SK-N-SH (cell line): ENCODE data around the gene TROAP. TPM values are rescaled to one million over a fixed set of nuclear protein-coding genes. Genes with fewer than 3 reads are reported as not detected.
"Not testable (repeated sequence)": the region's sequence is repeated elsewhere in the genome, so short reads cannot be mapped to it uniquely, and the experiment has no call there.

ENCODE experiments used
- CTCF ChIA-PET: fragments of 300-600, 350-600 bp; formaldehyde crosslinking; extraction: SDS; loops from one replicate; lab custom pipeline; 2021; lab: Yijun Ruan, JAX
- POLR2A ChIA-PET: fragments of 350-600 bp; sonication (Branson Sonifier 250); formaldehyde crosslinking; extraction: SDS; loops from one replicate; lab custom pipeline; 2020; ENCODE audit warnings: antibody characterized with exemption, inconsistent platforms; lab: Yijun Ruan, JAX
- DNase-seq: peaks from one replicate; pipeline ENCODE4 v3.0.0; 2012
- H2AFZ ChIP-seq: fragments of 200-600 bp; sonication (generic); 2 replicates; pipeline ENCODE4 v1.8.1; 2016; ENCODE audit warnings: antibody characterized with exemption, mild to moderate bottlenecking, low read depth
- H3F3A ChIP-seq: fragments of 200-600 bp; sonication (generic); replicated peaks from 2 replicates; pipeline ENCODE3; 2016; ENCODE audit warnings: antibody characterized with exemption, mild to moderate bottlenecking; ENCODE audit not compliant: insufficient read depth
- H3K27ac ChIP-seq, 2 experiments: fragments of 200-500 bp in 1 of 2; fragments of 200-600 bp in 1 of 2; sonication (Bioruptor generic) in 1 of 2; sonication (generic), shearing (Covaris generic) in 1 of 2; 2 replicates each; pipeline versions ENCODE4 v1.5.1 to v1.6.1; 2014 to 2016; ENCODE audit warnings: low read depth in 2 of 2, inconsistent platforms in 1 of 2, low read length in 1 of 2, mild to moderate bottlenecking in 1 of 2, mixed read lengths in 1 of 2
- H3K27me3 ChIP-seq: fragments of 200-600 bp; sonication (generic), shearing (Covaris generic); 2 replicates; pipeline ENCODE4 v1.6.1; 2016; ENCODE audit warnings: mixed run types; ENCODE audit not compliant: insufficient read depth
- H3K36me3 ChIP-seq, 2 experiments: fragments of 200-500 bp in 1 of 2; fragments of 200-600 bp in 1 of 2; sonication (Bioruptor generic) in 1 of 2; sonication (generic) in 1 of 2; replicated peaks in 1 of 2; 2 replicates each; pipeline versions ENCODE3 to v1.5.1; 2014 to 2016; ENCODE audit warnings: low read length in 1 of 2, mild to moderate bottlenecking in 1 of 2; ENCODE audit not compliant: insufficient read depth in 2 of 2, control insufficient read depth in 1 of 2
- H3K4me1 ChIP-seq, 2 experiments: fragments of 200-500 bp in 1 of 2; fragments of 200-600 bp in 1 of 2; sonication (Bioruptor generic) in 1 of 2; sonication (generic), shearing (Covaris generic) in 1 of 2; 2 replicates each; pipeline versions ENCODE4 v1.5.1 to v1.6.1; 2014 to 2016; ENCODE audit warnings: low read depth in 1 of 2, low read length in 1 of 2, mixed run types in 1 of 2; ENCODE audit not compliant: insufficient read depth in 2 of 2, control insufficient read depth in 1 of 2
- H3K4me2 ChIP-seq: fragments of 200-600 bp; sonication (generic), shearing (Covaris generic); 2 replicates; pipeline ENCODE4 v1.6.1; 2017; ENCODE audit warnings: mixed run types
- H3K4me3 ChIP-seq, 2 experiments: fragments of 200-500 bp in 1 of 2; fragments of 200-600 bp in 1 of 2; sonication (Bioruptor generic) in 1 of 2; sonication (generic), shearing (Covaris generic) in 1 of 2; 2 replicates each; pipeline versions ENCODE4 v1.5.1 to v1.8.1; 2014 to 2016; ENCODE audit warnings: low read depth in 2 of 2, inconsistent platforms in 1 of 2, low read length in 1 of 2, mild to moderate bottlenecking in 1 of 2, mixed read lengths in 1 of 2, moderate library complexity in 1 of 2
- H3K79me2 ChIP-seq: fragments of 200-600 bp; sonication (generic); 2 replicates; pipeline ENCODE4 v1.8.1; 2017; ENCODE audit warnings: mild to moderate bottlenecking; ENCODE audit not compliant: insufficient read depth
- H3K9ac ChIP-seq: fragments of 200-600 bp; sonication (generic); 2 replicates; pipeline ENCODE4 v1.6.1; 2017; ENCODE audit warnings: mixed run types
- H3K9me2 ChIP-seq: fragments of 200-600 bp; sonication (generic); 2 replicates; pipeline ENCODE4 v1.6.1; 2017; ENCODE audit warnings: mixed run types
- H3K9me3 ChIP-seq: fragments of 200-600 bp; sonication (generic); 2 replicates; pipeline ENCODE4 v1.6.1; 2017; ENCODE audit warnings: mixed run types, mild to moderate bottlenecking, moderate library complexity
- H4K20me1 ChIP-seq: fragments of 200-600 bp; sonication (generic); 2 replicates; pipeline ENCODE4 v1.6.1; 2017; ENCODE audit warnings: mild to moderate bottlenecking, mixed run types; ENCODE audit not compliant: insufficient read depth
- FOXM1 ChIP-seq: IDR thresholded peaks from 2 replicates; pipeline ENCODE4 v1.4.0; 2012; ENCODE audit warnings: low read depth, mild to moderate bottlenecking
- JUND ChIP-seq: IDR thresholded peaks from 2 replicates; pipeline ENCODE4 v1.4.0; 2012
- MEF2A ChIP-seq: IDR thresholded peaks from 2 replicates; pipeline ENCODE4 v1.4.0; 2012; ENCODE audit warnings: low read depth, borderline replicate concordance
- TCF12 ChIP-seq: IDR thresholded peaks from 2 replicates; pipeline ENCODE4 v1.4.0; 2012
- USF2 ChIP-seq: fragments of 150-350 bp; IDR thresholded peaks from 2 replicates; pipeline ENCODE4 v1.6.1; 2017; ENCODE audit warnings: antibody characterized with exemption, low read length, low read depth, borderline replicate concordance
- YY1 ChIP-seq: IDR thresholded peaks from 2 replicates; pipeline ENCODE4 v1.4.0; 2012; ENCODE audit warnings: low read depth, mild to moderate bottlenecking
- WGBS: methylation state at CpG from one replicate; pipeline ENCODE4 v1.1.6; 2017; ENCODE audit warnings: low lambda C conversion rate; 5-methylcytosine and 5-hydroxymethylcytosine counted together
- polyA plus RNA-seq, 3 experiments: library from polyadenylated mRNA; depleted of rRNA; stranded (reverse); fragments of >200 nt; gene quantifications; 2 replicates each; pipeline ENCODE4 v1.2.3, GENCODE V29; 2012
- TF ChIP-seq, protein P1 (sequence below): fragments of 150-350 bp; IDR thresholded peaks from 2 replicates; pipeline ENCODE4 v1.6.1; 2016; ENCODE audit warnings: mild to moderate bottlenecking, low read depth, low read length
- TF ChIP-seq, protein P2 (sequence below): IDR thresholded peaks from 2 replicates; pipeline ENCODE4 v1.4.0; 2012; ENCODE audit warnings: low read depth, borderline replicate concordance

TROAP gene
- polyA plus RNA-seq, 1 of the 3 experiments (the other 2 are of a cell fraction) = 26.2 TPM

- peaks cover 100% of the 10 kb centered on the region for H3K79me2 ChIP-seq
- CTCF ChIA-PET = interaction anchor here (0.7 to 3.7 kb wide), 3 partner anchors 17 to 137 kb away, joined by 3 to 12 read pairs (median 4); no protein-coding TSS in a partner anchor
- no peaks in the 10 kb centered on the region for H3K27me3 ChIP-seq
- TF ChIP-seq, protein P1, sequence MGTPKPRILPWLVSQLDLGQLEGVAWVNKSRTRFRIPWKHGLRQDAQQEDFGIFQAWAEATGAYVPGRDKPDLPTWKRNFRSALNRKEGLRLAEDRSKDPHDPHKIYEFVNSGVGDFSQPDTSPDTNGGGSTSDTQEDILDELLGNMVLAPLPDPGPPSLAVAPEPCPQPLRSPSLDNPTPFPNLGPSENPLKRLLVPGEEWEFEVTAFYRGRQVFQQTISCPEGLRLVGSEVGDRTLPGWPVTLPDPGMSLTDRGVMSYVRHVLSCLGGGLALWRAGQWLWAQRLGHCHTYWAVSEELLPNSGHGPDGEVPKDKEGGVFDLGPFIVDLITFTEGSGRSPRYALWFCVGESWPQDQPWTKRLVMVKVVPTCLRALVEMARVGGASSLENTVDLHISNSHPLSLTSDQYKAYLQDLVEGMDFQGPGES = no peak
- TF ChIP-seq, all 33 proteins: peak for 0
- H3F3A ChIP-seq = no peaks in the 10 kb centered on the region
- no peak overlapping the region for H3K9ac ChIP-seq
- no peaks in the 10 kb centered on the region for H3K9me3 ChIP-seq
- peaks cover 93% of the 10 kb centered on the region for H4K20me1 ChIP-seq
- H3K4me3 ChIP-seq = no peak overlapping the region; a peak in 1 of 4 replicates
- no peaks in the 10 kb centered on the region for H3K4me1 ChIP-seq
- POLR2A ChIA-PET = interaction anchor here (1.2 kb wide), 1 partner anchor 8 kb away, joined by 3 read pairs; the partner anchor contains the start of gene SPATS2
- peaks cover 0 to 34% of the 10 kb centered on the region in 2 experiments for H3K36me3 ChIP-seq
- DNase-seq = no peak
- no peaks in the 10 kb centered on the region for H3K9me2 ChIP-seq
- H2AFZ ChIP-seq = no peak overlapping the region
- H3K27ac ChIP-seq = no peak overlapping the region
- H3K4me2 ChIP-seq = no peak overlapping the region
- 90% methylated on average over 1 of the region's 1 CpG for WGBS
Measured at GRCh38 chr12:49375406-49375805, 52.4 kb downstream of the TROAP start.

- TF ChIP-seq TCF12 (no peak), YY1 (no peak), MEF2A (no peak), USF2 (no peak), JUND (no peak), FOXM1 (no peak)
- TF ChIP-seq, protein P2, sequence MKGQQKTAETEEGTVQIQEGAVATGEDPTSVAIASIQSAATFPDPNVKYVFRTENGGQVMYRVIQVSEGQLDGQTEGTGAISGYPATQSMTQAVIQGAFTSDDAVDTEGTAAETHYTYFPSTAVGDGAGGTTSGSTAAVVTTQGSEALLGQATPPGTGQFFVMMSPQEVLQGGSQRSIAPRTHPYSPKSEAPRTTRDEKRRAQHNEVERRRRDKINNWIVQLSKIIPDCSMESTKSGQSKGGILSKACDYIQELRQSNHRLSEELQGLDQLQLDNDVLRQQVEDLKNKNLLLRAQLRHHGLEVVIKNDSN = no peak
- TF ChIP-seq, all 33 proteins: peak for 0
- no peak overlapping the region for H3K4me3 ChIP-seq
- no peak overlapping the region for H3K9ac ChIP-seq
- H3F3A ChIP-seq = peaks cover 10% of the 10 kb centered on the region
- H2AFZ ChIP-seq = no peak overlapping the region
- H3K4me2 ChIP-seq = no peak overlapping the region
- ChIA-PET POLR2A (interaction anchor here (0.8 kb wide), 1 partner anchor 9 kb away, joined by 3 read pairs; no protein-coding TSS in a partner anchor), CTCF (interaction anchor here (0.8 to 3.7 kb wide), 5 partner anchors 9 to 203 kb away, joined by 3 to 12 read pairs (median 5); partner anchors contain the start of gene DNAJC22)
- peaks cover 0 to 18% of the 10 kb centered on the region in 2 experiments for H3K36me3 ChIP-seq
- peaks cover 0 to 11% of the 10 kb centered on the region in 2 experiments; a peak in 1 of 4 replicates for H3K4me1 ChIP-seq
- no peak for DNase-seq
- peaks cover 100% of the 10 kb centered on the region for H3K79me2 ChIP-seq
- no peaks in the 10 kb centered on the region for H3K27me3 ChIP-seq
- no peaks in the 10 kb centered on the region for H3K9me3 ChIP-seq
- no peaks in the 10 kb centered on the region for H3K9me2 ChIP-seq
- 83% methylated on average over 2 of the region's 2 CpGs for WGBS
- no peak overlapping the region for H3K27ac ChIP-seq
- peaks cover 92% of the 10 kb centered on the region for H4K20me1 ChIP-seq
Measured at GRCh38 chr12:49377386-49377785, 54.3 kb downstream of the TROAP start.

DNA sequence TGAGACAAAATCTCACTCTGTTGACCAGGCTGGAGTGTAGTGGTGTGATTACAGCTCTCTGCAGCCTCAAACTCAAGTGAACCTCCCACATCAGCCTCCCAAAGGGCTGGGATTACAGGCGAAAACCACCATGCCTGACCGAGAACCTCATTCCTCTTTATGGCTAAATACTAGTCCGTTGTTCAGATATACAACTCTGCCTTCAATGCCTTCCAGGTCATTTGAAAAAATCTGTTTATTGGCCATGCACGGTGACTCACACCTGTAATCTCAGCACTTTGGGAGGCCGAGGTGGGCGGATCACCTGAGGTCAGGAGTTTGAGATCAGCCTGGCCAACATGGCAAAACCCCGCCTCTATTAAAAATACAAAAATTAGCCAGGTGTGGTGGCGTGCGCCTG, 57.1 kb downstream of the TROAP start:
- peaks cover 0 to 20% of the 10 kb centered on the region in 2 experiments for H3K36me3 ChIP-seq
- H3K27ac ChIP-seq, H2AFZ ChIP-seq, H3K9me2 ChIP-seq, H3K4me2 ChIP-seq, POLR2A ChIA-PET, DNase-seq, H3K4me3 ChIP-seq, CTCF ChIA-PET, H3K27me3 ChIP-seq, H3K9me3 ChIP-seq, H3K9ac ChIP-seq: not testable (repeated sequence)
- H3K4me1 ChIP-seq = peaks cover 0 to 11% of the 10 kb centered on the region in 2 experiments; a peak in 1 of 4 replicates
- peaks cover 92% of the 10 kb centered on the region for H4K20me1 ChIP-seq
- H3F3A ChIP-seq = peaks cover 15% of the 10 kb centered on the region
- peaks cover 100% of the 10 kb centered on the region for H3K79me2 ChIP-seq
- 97% methylated on average over 9 of the region's 9 CpGs for WGBS

Other genes with a start within 250 kb of the TROAP start
- 0.08 and 0.13 TPM in 2 replicates for gene DHH, start 228.5 kb upstream of the TROAP start, polyA plus RNA-seq (2012; rRNA removed)
- gene LMBR1L, start 212.4 kb upstream of the TROAP start, polyA plus RNA-seq (2012; rRNA removed) = 43.0 and 61.4 TPM in 2 replicates
- 2,454 and 2,856 TPM in 2 replicates for gene TUBA1B, start 191.9 kb upstream of the TROAP start, polyA plus RNA-seq (2012; rRNA removed)
- 1,427 and 1,906 TPM in 2 replicates for gene TUBA1A, start 134.2 kb upstream of the TROAP start, polyA plus RNA-seq (2012; rRNA removed)
- 3.3 and 4.6 TPM in 2 replicates for gene TUBA1C, start 58.2 kb upstream of the TROAP start, polyA plus RNA-seq (2012; rRNA removed)
- gene PRPH, start 28.1 kb upstream of the TROAP start, polyA plus RNA-seq (2012; rRNA removed) = 1.7 and 1.9 TPM in 2 replicates
- gene C1QL4, start 13.9 kb downstream of the TROAP start, polyA plus RNA-seq (2012; rRNA removed) = 9.8 and 14.6 TPM in 2 replicates
- 4.5 and 5.3 TPM in 2 replicates for gene DNAJC22, start 23.6 kb downstream of the TROAP start, polyA plus RNA-seq (2012; rRNA removed)
- 72.9 and 90.2 TPM in 2 replicates for gene SPATS2, start 44.2 kb downstream of the TROAP start, polyA plus RNA-seq (2012; rRNA removed)
- 3.2 and 3.7 TPM in 2 replicates for gene KCNH3, start 215.8 kb downstream of the TROAP start, polyA plus RNA-seq (2012; rRNA removed)
- 103 and 107 TPM in 2 replicates for gene MCRS1, start 244.9 kb downstream of the TROAP start, polyA plus RNA-seq (2012; rRNA removed)